ENCODE data around the gene BPIFB6. TPM values are rescaled to one million over a fixed set of nuclear protein-coding genes. Genes with fewer than 3 reads are reported as not detected.

The BPIFB6 gene
- polyA plus RNA-seq, 1 of the 3 experiments (the other 2 are of a cell fraction), result not detected

DNA sequence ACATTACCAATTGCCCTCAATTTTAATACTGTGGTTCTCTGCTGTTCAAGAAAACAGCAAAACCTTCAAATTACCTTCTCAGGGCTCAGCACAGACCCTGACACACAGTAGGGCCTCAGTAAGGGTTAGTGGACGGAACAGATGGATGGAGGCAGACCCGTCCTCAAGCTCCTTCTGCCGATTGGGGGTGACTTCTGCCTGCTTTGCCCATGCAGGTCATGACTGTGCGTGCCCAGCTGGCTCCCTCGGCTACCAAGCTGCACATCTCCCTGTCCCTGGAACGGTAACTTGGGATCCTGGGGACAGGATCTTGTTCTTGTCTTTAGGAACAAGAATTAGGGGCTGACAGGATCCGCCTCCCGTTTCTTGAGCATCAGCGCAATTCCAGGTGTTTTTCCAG lies 38.2 kb downstream of the BPIFB6 start:
- POLR2A ChIA-PET, result no interaction called here

DNA sequence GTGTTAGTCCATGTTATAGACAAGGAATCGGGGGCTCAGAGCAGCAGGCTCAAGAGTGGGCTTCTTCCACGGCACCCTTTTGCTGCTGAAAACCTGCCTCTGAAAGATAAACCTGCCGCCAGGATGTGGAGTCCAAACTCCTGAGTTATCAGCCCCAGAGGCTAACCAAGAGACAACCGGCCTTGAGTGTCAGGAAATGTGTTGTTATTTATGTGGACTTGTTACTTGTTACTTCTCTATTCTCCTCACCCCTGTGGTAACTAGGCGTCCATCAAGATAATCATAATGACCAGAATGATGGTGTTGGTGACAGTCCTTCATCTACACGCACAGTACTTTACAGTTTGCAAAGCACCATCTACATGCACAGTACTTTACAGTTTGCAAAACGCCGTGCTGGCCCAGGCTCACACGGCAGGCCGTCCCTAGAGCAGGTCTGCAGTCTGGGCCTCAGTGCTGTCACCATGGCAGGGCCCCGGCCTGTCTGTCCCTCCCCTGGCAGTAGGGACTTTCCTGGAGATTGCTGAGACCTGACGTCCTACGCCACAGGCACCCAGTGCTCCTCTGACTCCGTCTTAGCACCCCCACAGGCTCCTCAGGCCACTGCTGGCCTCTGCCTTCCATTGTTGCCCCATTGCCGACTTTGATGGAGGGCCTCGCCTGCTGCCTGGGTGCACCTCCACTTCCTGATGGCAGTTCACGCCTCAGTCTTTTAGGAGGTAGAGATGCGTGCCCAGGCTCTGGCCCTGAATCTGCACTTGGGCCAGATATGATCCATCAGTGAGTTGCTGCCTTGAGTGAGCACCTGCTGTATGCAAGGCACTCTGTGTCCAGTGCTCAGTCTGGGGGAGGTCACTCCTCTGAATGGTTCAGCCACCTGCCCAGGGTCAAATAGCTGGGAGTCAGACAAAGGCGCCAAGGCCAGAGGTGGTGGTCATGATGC lies 38.9 kb downstream of the BPIFB6 start:
- Histone ChIP-seq H3K4me2 (no peak overlapping the region), H3K9me2 (no peaks in the 10 kb centered on the region), H3K79me2 (ENCODE audit: insufficient read depth) (no peaks in the 10 kb centered on the region), H3K9ac (no peak overlapping the region), H3K27ac (ENCODE audit: low read depth in 2 of 2, low read length in 1 of 2) (no peak overlapping the region), H3K9me3 (no peaks in the 10 kb centered on the region), H3F3A (replicated peaks; ENCODE audit: insufficient read depth) (no peaks in the 10 kb centered on the region), H2AFZ (ENCODE audit: low read depth) (no peak overlapping the region), H3K4me3 (ENCODE audit: low read depth in 2 of 2, low read length in 1 of 2) (no peak overlapping the region), H4K20me1 (ENCODE audit: insufficient read depth) (no peaks in the 10 kb centered on the region), H3K36me3 (replicated peaks in 1 of 2; ENCODE audit: control insufficient read depth in 1 of 2, insufficient read depth in 2 of 2, low read length in 1 of 2) (no peaks in the 10 kb centered on the region), H3K4me1 (ENCODE audit: control insufficient read depth in 1 of 2, insufficient read depth in 2 of 2, low read depth in 1 of 2, low read length in 1 of 2) (no peaks in the 10 kb centered on the region), H3K27me3 (ENCODE audit: insufficient read depth) (peaks cover 44% of the 10 kb centered on the region)
- POLR2A ChIA-PET, result no interaction called here
- no peak for DNase-seq
- TF ChIP-seq SIN3A (IDR thresholded peaks at IDR 0.05; ENCODE audit: borderline replicate concordance, low read depth, low read length) (no peak), FOSL2 (IDR thresholded peaks at IDR 0.05; ENCODE audit: borderline replicate concordance, low read depth) (no peak), FOXJ3 (CRISPR knock-in tag; IDR thresholded peaks at IDR 0.05) (no peak)
- CTCF ChIA-PET, result no interaction called here
- WGBS (ENCODE audit: low lambda C conversion rate), result 27% methylated on average over 12 of the region's 19 CpGs

More for the DNA sequence above, 38.2 kb downstream of the BPIFB6 start:
- WGBS (ENCODE audit: low lambda C conversion rate), result 3% methylated on average over 4 of the region's 9 CpGs
- Histone ChIP-seq H3K4me1 (ENCODE audit: control insufficient read depth in 1 of 2, insufficient read depth in 2 of 2, low read depth in 1 of 2, low read length in 1 of 2) (no peaks in the 10 kb centered on the region), H3K9me3 (no peaks in the 10 kb centered on the region), H3F3A (replicated peaks; ENCODE audit: insufficient read depth) (no peaks in the 10 kb centered on the region), H4K20me1 (ENCODE audit: insufficient read depth) (no peaks in the 10 kb centered on the region), H3K36me3 (replicated peaks in 1 of 2; ENCODE audit: control insufficient read depth in 1 of 2, insufficient read depth in 2 of 2, low read length in 1 of 2) (no peaks in the 10 kb centered on the region), H3K27me3 (ENCODE audit: insufficient read depth) (peaks cover 44% of the 10 kb centered on the region), H3K9me2 (no peaks in the 10 kb centered on the region), H3K4me3 (ENCODE audit: low read depth in 2 of 2, low read length in 1 of 2) (no peak overlapping the region), H2AFZ (ENCODE audit: low read depth) (no peak overlapping the region), H3K9ac (no peak overlapping the region), H3K27ac (ENCODE audit: low read depth in 2 of 2, low read length in 1 of 2) (no peak overlapping the region), H3K4me2 (no peak overlapping the region), H3K79me2 (ENCODE audit: insufficient read depth) (no peaks in the 10 kb centered on the region)
- CTCF ChIA-PET, result no interaction called here
- no peak for DNase-seq
- TF ChIP-seq TCF12 (IDR thresholded peaks at IDR 0.05) (no peak), FOSL2 (IDR thresholded peaks at IDR 0.05; ENCODE audit: borderline replicate concordance, low read depth) (no peak), GATA2 (CRISPR knock-in tag; IDR thresholded peaks at IDR 0.05) (no peak), SIN3A (IDR thresholded peaks at IDR 0.05; ENCODE audit: borderline replicate concordance, low read depth, low read length) (no peak), RAD21 (IDR thresholded peaks at IDR 0.05; ENCODE audit: low read length) (no peak), MEF2A (IDR thresholded peaks at IDR 0.05; ENCODE audit: borderline replicate concordance, low read depth) (no peak), EZH2phosphoT487 (IDR thresholded peaks at IDR 0.05; ENCODE audit: borderline replicate concordance, low read depth) (no peak), RCOR1 (IDR thresholded peaks at IDR 0.05; ENCODE audit: low read length) (no peak), GABPA (IDR thresholded peaks at IDR 0.05; ENCODE audit: low read depth) (no peak), YY1 (IDR thresholded peaks at IDR 0.05; ENCODE audit: low read depth) (no peak), TAF1 (IDR thresholded peaks at IDR 0.05; ENCODE audit: borderline replicate concordance, low read depth, low read length) (no peak)
- TF ChIP-seq, protein P1, sequence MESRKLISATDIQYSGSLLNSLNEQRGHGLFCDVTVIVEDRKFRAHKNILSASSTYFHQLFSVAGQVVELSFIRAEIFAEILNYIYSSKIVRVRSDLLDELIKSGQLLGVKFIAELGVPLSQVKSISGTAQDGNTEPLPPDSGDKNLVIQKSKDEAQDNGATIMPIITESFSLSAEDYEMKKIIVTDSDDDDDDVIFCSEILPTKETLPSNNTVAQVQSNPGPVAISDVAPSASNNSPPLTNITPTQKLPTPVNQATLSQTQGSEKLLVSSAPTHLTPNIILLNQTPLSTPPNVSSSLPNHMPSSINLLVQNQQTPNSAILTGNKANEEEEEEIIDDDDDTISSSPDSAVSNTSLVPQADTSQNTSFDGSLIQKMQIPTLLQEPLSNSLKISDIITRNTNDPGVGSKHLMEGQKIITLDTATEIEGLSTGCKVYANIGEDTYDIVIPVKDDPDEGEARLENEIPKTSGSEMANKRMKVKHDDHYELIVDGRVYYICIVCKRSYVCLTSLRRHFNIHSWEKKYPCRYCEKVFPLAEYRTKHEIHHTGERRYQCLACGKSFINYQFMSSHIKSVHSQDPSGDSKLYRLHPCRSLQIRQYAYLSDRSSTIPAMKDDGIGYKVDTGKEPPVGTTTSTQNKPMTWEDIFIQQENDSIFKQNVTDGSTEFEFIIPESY (IDR thresholded peaks at IDR 0.05; ENCODE audit: borderline replicate concordance, low read depth), result no peak
- TF ChIP-seq, protein P2, sequence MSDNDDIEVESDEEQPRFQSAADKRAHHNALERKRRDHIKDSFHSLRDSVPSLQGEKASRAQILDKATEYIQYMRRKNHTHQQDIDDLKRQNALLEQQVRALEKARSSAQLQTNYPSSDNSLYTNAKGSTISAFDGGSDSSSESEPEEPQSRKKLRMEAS (IDR thresholded peaks at IDR 0.05; ENCODE audit: low read depth), result no peak

Data from SK-N-SH (cell line).